ENCODE measurements around the gene RAD51AP1. TPM values are rescaled to one million over a fixed set of nuclear protein-coding genes. Genes with fewer than 3 reads are reported as not detected.

The RAD51AP1 gene
- polyA plus RNA-seq, 1 donor (not counting 4 experiments of a cell fraction or from before 2014, with no cell fraction given), result 13.0 TPM

- FAIRE-seq (no peak), DNase-seq (ENCODE audit: low read depth, low spot score) (no peak)
- no peak overlapping the region for H2AFZ ChIP-seq (ENCODE audit: control insufficient read depth, low read length)
- TF ChIP-seq CTCF (optimal IDR thresholded peaks at IDR 0.05 in 1 of 3, IDR thresholded peaks at IDR 0.05 in 1 of 3, conservative IDR thresholded peaks at IDR 0.05 in 1 of 3; ENCODE audit: extremely low read depth in 1 of 3, insufficient read depth in 2 of 3, low read length in 3 of 3) (no peak), EZH2 (IDR thresholded peaks at IDR 0.05; ENCODE audit: low read length) (no peak)
- H3K9ac ChIP-seq (ENCODE audit: control insufficient read depth, extremely low read depth, insufficient read depth, low read length), result no peak overlapping the region
- H3K9me3 ChIP-seq (ENCODE audit: control insufficient read depth, low read depth, low read length), result no peaks in the 10 kb centered on the region
- peaks cover 33% of the 10 kb centered on the region for H3K79me2 ChIP-seq (ENCODE audit: control insufficient read depth, insufficient read depth, low read length)
- H3K9me1 ChIP-seq (ENCODE audit: control insufficient read depth, extremely low read depth, insufficient read depth, low read length), result no peaks in the 10 kb centered on the region
- H4K20me1 ChIP-seq (ENCODE audit: control insufficient read depth, extremely low read depth, insufficient read depth, low read length), result no peaks in the 10 kb centered on the region
- H3K27ac ChIP-seq (ENCODE audit: control insufficient read depth, insufficient read depth, low read length), result no peak overlapping the region
- no peak overlapping the region for H3K4me2 ChIP-seq (ENCODE audit: control insufficient read depth, extremely low read depth, insufficient read depth, low read depth, low read length)
- H3K4me1 ChIP-seq (ENCODE audit: control insufficient read depth, extremely low read depth, insufficient read depth, low read length), result peaks cover 8% of the 10 kb centered on the region
- H3K36me3 ChIP-seq (ENCODE audit: control insufficient read depth in 2 of 2, extremely low read depth in 1 of 2, insufficient read depth in 2 of 2, low read length in 2 of 2), result peaks cover 3 to 10% of the 10 kb centered on the region in 2 experiments
- dilution Hi-C loops (cut with MboI; ENCODE audit: extremely low pct_ligation_motif_present, low sequenced_read_pairs), result no loop called here
- no peak overlapping the region for H3K4me3 ChIP-seq (ENCODE audit: control insufficient read depth in 2 of 3, extremely low read depth in 1 of 3, insufficient read depth in 2 of 3, low read depth in 1 of 3, low read length in 3 of 3)
- no peaks in the 10 kb centered on the region for H3K27me3 ChIP-seq (ENCODE audit: control insufficient read depth, extremely low read depth, insufficient read depth, low read length)
Observed at GRCh38 chr12:4535871-4536270, 2.8 kb upstream of the RAD51AP1 start.

GRCh38 chr12:4539167-4539870 lies 629 bp downstream of the RAD51AP1 start:
- H3K36me3 ChIP-seq (ENCODE audit: control insufficient read depth in 2 of 2, extremely low read depth in 1 of 2, insufficient read depth in 2 of 2, low read length in 2 of 2), result peaks cover 0 to 4% of the 10 kb centered on the region in 2 experiments
- H3K4me2 ChIP-seq (ENCODE audit: control insufficient read depth, extremely low read depth, insufficient read depth, low read depth, low read length), result peak overlapping the region; percentile 89
- no peak for DNase-seq (ENCODE audit: low read depth, low spot score)
- peak overlapping the region; percentile 100 for H3K27ac ChIP-seq (ENCODE audit: control insufficient read depth, insufficient read depth, low read length)
- peak overlapping the region; percentile 100 for H2AFZ ChIP-seq (ENCODE audit: control insufficient read depth, low read length)
- dilution Hi-C loops (cut with MboI; ENCODE audit: extremely low pct_ligation_motif_present, low sequenced_read_pairs), result no loop called here
- H3K79me2 ChIP-seq (ENCODE audit: control insufficient read depth, insufficient read depth, low read length), result peaks cover 33% of the 10 kb centered on the region
- TF ChIP-seq CTCF (optimal IDR thresholded peaks at IDR 0.05 in 1 of 3, IDR thresholded peaks at IDR 0.05 in 1 of 3, conservative IDR thresholded peaks at IDR 0.05 in 1 of 3; ENCODE audit: extremely low read depth in 1 of 3, insufficient read depth in 2 of 3, low read length in 3 of 3) (no peak), EZH2 (IDR thresholded peaks at IDR 0.05; ENCODE audit: low read length) (no peak)
- H3K4me1 ChIP-seq (ENCODE audit: control insufficient read depth, extremely low read depth, insufficient read depth, low read length), result peaks cover 8% of the 10 kb centered on the region
- peak overlapping the region; percentile 99 for H3K9ac ChIP-seq (ENCODE audit: control insufficient read depth, extremely low read depth, insufficient read depth, low read length)
- H3K27me3 ChIP-seq (ENCODE audit: control insufficient read depth, extremely low read depth, insufficient read depth, low read length), result no peaks in the 10 kb centered on the region
- no peaks in the 10 kb centered on the region for H3K9me3 ChIP-seq (ENCODE audit: control insufficient read depth, low read depth, low read length)
- no peaks in the 10 kb centered on the region for H3K9me1 ChIP-seq (ENCODE audit: control insufficient read depth, extremely low read depth, insufficient read depth, low read length)
- peak overlapping the region; percentile 63 to 96 (median 95) for H3K4me3 ChIP-seq (ENCODE audit: control insufficient read depth in 2 of 3, extremely low read depth in 1 of 3, insufficient read depth in 2 of 3, low read depth in 1 of 3, low read length in 3 of 3)
- H4K20me1 ChIP-seq (ENCODE audit: control insufficient read depth, extremely low read depth, insufficient read depth, low read length), result no peaks in the 10 kb centered on the region
- no peak for FAIRE-seq
